ENCODE data around the gene RNASEL.

Gene RNASEL

GRCh38 chr1:182622901-182623528, 34.0 kb upstream of the RNASEL start:
- DNase-seq = no peak

GRCh38 chr1:182621906-182622305, 32.9 kb upstream of the RNASEL start:
- DNase-seq = no peak

GRCh38 chr1:182620924-182621585, 32.0 kb upstream of the RNASEL start:
- no peak for DNase-seq

GRCh38 chr1:182617734-182618351, 28.8 kb upstream of the RNASEL start:
- DNase-seq = peak in 6 of 56 donors; percentile 10 to 49 (median 27)

- DNase-seq = no peak
Observed at GRCh38 chr1:182617014-182617429, 28.0 kb upstream of the RNASEL start.

- DNase-seq = peak in 49 of 56 donors; percentile 15 to 83 (median 59)
Observed at GRCh38 chr1:182616130-182617013, 27.3 kb upstream of the RNASEL start.

GRCh38 chr1:182615468-182616129, 26.5 kb upstream of the RNASEL start:
- DNase-seq = peak in 40 of 56 donors; percentile 19 to 81 (median 48)

GRCh38 chr1:182614796-182615454, 25.9 kb upstream of the RNASEL start:
- DNase-seq = peak in 51 of 56 donors; percentile 22 to 78 (median 60)

- DNase-seq = no peak
Observed at GRCh38 chr1:182611787-182612186, 22.7 kb upstream of the RNASEL start.

GRCh38 chr1:182611326-182611725, 22.3 kb upstream of the RNASEL start:
- DNase-seq = no peak

- DNase-seq = no peak
Observed at GRCh38 chr1:182610606-182611194, 21.6 kb upstream of the RNASEL start.

- no peak for DNase-seq
Observed at GRCh38 chr1:182608845-182609610, 20.0 kb upstream of the RNASEL start.

- DNase-seq = no peak
Observed at GRCh38 chr1:182608236-182608635, 19.2 kb upstream of the RNASEL start.

GRCh38 chr1:182607566-182607965, 18.5 kb upstream of the RNASEL start:
- DNase-seq = no peak

GRCh38 chr1:182604175-182605164, 15.4 kb upstream of the RNASEL start, which contains the start of gene RGS16:
Gene RGS16 (minus strand): TSS chr1:182604389. CDS start chr1:182604259, 130 bp downstream.
- peak in 55 of 56 donors; percentile 29 to 93 (median 82) for DNase-seq

GRCh38 chr1:182603646-182604174, 14.7 kb upstream of the RNASEL start:
- peak in 2 of 56 donors; percentile 32 to 55 for DNase-seq

- no peak for DNase-seq
Observed at GRCh38 chr1:182602935-182603645, 14.0 kb upstream of the RNASEL start.
